Breast epithelium (tissue), 3 donors: ENCODE results near the gene BCAP31.

Experiments used
- CTCF ChIP-seq, 3 donors: fragments of 450-650 bp; IDR thresholded peaks; one replicate each; pipeline ENCODE4 v1.5.1; 2016 to 2017; ENCODE audit warnings: antibody characterized with exemption in 3 of 3, mild to moderate bottlenecking in 3 of 3, moderate library complexity in 3 of 3
- POLR2A ChIP-seq: fragments of 450-650 bp; IDR thresholded peaks from one replicate; pipeline ENCODE4 v1.6.1; 2016; ENCODE audit warnings: antibody characterized with exemption, mild to moderate bottlenecking, moderate library complexity
- POLR2AphosphoS5 ChIP-seq, 3 donors: sonication (generic); formaldehyde crosslinking; IDR thresholded peaks; one replicate each; pipeline ENCODE4 v1.6.1; 2017; ENCODE audit warnings: antibody characterized with exemption in 3 of 3

GRCh38 chrX:153763298-153763932 lies 39.2 kb upstream of the BCAP31 start:
- no peak for TF ChIP-seq POLR2AphosphoS5 (IDR thresholded peaks at IDR 0.05)
- no peak for TF ChIP-seq CTCF (IDR thresholded peaks at IDR 0.05)
- no peak for TF ChIP-seq POLR2A
